ENCODE data around the gene CRACR2A.

Gene CRACR2A

DNA sequence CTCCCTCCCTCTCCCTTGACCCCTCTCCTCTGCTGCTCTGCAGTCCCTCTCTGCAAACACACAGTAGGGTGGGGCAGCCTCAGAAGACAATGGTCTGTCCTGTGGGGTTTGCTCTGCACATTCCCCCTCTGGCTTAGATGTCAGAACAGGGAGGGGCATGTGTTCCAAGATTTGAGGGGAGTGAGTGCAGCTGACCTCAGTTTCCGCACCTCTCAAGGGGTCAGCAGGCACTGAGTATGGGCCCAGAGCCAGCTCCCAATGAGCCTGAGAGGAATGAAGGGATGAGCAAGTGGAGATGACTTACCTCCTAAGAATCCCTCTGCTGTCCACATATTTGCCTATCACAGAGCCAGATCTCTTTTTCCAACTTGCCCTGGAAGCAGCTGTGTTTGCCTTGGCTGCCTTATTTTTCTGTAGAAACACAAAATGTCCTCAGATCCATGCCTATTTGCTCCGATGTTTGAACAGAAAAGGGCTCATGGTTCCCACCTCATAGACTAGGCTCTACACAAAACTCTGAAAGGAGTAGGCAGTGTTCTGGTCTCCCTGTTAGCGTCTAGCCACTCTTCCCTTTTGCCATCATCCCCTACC is 111.4 kb downstream of the CRACR2A start:
- no peak for DNase-seq

DNA sequence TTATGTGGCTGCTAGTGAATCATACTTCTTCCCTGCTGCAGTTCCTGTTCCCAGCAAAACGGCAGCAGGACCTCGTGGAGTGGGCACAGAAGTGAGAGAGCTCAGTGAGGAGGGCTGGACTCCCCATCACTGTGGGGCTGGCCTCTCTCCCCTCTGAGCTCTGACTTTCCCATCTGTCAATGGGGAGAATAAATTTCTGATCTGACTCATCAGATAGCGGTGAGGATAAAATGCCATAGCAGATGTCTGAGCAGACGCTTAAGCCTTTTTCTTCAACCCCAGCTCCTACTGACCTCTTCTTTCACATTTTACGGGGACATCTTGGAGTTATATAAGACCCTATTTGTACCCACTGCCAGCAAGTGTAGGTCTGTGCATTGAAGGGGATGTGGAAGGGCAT is 116.6 kb downstream of the CRACR2A start:
- no peak for DNase-seq

DNA sequence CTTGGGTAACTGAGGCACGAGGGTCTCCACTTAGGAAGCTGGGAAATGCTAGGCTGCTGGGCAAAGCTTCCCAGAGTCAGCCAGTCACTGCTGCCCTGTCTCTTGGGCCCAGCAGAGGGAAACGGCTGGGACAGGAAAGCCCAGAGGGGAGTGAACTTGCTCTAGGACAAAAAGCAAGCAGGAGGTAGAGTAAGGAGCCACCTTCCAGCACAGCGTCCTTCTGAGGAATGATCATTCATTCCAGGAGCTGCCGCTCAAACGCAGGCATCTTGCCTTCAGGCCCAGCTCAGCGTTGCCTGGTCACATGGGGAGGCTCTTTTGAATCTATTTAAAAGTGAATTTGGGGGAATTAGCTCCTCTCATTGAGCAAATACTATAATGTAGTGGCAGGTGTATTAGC is 118.6 kb downstream of the CRACR2A start:
- no peak for DNase-seq

DNA sequence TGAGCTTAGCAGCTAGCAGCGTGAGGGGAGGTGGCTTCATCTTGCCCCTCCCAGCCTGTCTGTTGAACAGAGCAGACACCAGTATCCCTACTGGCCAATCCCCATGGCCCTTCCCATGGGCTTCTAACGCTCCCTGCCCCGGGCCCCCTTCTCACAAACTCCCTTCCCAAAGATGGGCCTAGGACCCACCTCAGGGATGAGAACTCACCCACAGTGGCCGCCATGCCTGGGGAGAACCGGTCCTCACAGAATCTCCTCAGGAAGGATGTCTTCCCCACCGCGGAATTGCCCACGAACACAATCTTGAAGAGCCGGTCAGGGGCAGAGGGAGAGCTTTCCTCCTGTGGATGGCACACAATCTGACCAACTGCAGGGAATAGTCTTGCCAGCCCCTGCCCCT is 119.5 kb downstream of the CRACR2A start:
- no peak for DNase-seq

DNA sequence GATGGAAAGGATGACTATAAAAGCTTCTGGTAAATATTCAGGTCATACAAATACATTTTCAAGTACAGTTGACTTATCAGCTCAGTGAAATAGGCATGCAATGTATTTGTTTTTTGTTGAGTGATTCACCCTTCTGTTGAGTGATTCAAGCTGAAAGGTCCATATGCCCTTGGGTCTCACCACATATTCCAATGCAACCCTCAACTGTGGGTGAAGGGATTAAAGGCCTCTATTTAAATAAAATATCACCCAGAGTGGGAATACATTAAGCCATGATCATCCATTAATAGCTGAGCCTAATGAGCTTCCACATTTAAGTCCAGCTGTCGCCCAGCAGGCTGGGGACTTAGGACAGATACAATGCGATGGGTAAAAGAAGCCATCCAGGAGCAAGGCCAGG is 120.2 kb downstream of the CRACR2A start:
- DNase-seq, result no peak

- no peak for DNase-seq
Measured at GRCh38 chr12:3632256-3632655, 120.7 kb downstream of the CRACR2A start.

GRCh38 chr12:3631759-3632158 is 121.2 kb downstream of the CRACR2A start:
- no peak for DNase-seq

DNA sequence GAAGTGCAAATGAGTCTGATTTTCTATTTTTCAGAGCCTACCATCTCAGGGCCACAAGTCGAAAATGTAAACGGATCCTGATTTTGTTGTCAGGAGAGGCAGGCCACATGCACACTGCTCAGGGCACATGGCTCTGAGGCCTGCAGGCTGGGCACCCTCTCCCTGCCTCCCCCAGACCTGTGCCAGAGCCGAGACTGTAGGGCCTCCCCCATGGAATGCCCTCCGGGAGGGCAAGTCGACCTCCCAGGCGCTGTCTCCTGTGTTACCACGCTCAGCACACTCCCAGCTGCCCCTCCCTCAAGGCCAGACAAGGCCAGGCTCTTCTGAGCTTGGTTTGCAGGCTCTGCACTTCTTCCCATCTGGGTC is 121.7 kb downstream of the CRACR2A start:
- no peak for DNase-seq

- DNase-seq, result no peak
Measured at GRCh38 chr12:3630621-3631271, 122.2 kb downstream of the CRACR2A start.

- no peak for DNase-seq
Measured at GRCh38 chr12:3630111-3630510, 122.8 kb downstream of the CRACR2A start.

DNA sequence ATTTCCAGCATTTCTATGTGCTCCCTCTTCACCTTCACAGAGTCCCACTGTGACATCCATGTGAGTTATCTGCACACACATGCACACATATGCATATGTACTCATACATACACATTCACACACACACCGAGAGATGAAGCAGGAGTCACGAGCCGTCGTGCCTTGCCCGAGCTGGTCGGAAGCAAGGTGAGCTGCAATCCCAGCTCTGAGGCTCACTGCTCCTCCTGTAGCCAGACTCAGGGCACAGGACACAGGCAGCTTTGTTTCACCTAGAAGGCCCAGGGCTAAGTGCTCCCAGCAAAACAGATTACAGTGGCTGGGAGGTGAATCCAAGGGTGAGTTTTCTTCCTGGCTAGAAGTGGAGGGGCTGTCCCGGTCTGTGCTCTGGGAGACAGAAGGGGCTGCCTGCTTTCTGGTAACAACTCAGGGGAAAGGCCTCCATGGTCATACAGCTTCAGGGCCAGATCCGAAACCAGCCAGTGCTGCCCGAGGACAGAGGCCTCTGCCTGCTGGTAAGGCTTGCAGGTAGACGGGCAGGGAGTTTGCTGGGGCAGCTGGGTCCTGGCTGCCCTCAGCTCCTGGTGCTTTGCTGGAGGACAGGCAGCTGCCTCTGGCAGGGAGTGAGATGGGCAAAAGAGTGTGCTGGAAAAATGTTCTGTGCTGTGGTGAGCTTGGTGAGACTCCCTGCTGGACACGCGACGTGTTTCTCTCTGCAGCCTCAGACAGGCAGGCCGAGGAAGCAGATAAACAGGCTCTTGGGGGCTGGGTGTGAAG is 123.7 kb downstream of the CRACR2A start:
- no peak for DNase-seq

DNA sequence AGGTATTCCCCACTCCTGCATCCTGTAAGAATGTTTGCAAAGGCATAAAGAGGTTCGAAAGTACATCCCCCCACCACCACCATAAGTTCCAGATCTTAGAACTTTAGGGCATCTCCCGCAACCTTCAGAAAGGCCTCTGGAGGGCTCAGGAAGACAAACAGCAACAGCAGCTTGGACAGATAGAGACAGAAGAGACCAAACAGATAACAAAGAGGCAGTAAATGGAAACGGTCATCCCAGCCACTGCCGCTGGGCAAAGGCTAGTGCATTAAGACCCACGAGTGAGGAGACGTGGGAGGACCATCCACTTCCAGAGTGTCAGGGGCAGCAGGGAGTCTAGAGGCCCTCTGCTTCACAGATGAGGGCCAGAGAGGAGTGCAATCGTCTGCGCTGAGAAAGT is 124.3 kb downstream of the CRACR2A start:
- DNase-seq, result no peak

DNA sequence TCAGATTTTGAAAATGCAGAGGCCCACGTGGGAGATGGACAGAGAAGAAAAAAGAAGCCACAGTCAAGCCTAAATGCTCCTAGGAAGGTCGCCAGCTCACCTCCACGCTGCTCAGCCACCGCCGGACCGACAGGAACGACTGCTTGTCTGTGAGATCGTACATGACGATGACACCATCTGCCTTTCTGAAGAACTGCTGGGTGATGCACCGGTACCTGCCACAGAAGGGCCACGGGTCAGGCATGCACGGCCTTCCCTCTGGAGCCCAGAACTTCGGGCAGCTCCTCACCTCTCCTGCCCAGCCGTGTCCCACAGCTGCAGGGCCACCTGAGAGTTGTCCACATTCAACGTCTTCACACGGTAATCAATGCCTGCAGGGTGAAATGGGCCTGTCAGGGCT is 125.6 kb downstream of the CRACR2A start:
- DNase-seq, result no peak

DNA sequence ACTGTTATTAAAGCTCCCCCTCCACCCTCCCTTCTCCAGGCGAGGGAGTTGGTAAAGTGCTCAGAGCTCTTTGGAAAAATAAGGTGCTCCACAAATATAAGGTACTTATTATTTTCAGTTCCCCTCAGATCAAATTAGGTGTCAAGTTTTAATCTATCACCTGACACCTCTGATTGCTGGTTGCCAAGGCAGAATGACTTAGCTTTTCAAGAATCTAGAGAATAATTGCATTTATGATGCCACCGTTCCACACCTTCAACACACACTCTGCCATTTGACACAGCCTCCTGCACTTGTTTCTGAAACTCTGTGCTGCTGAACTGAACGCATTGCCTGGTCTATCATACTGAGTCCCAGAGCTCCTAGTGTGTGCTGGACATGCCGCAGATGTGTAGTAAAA is 128.6 kb downstream of the CRACR2A start:
- no peak for DNase-seq

DNA sequence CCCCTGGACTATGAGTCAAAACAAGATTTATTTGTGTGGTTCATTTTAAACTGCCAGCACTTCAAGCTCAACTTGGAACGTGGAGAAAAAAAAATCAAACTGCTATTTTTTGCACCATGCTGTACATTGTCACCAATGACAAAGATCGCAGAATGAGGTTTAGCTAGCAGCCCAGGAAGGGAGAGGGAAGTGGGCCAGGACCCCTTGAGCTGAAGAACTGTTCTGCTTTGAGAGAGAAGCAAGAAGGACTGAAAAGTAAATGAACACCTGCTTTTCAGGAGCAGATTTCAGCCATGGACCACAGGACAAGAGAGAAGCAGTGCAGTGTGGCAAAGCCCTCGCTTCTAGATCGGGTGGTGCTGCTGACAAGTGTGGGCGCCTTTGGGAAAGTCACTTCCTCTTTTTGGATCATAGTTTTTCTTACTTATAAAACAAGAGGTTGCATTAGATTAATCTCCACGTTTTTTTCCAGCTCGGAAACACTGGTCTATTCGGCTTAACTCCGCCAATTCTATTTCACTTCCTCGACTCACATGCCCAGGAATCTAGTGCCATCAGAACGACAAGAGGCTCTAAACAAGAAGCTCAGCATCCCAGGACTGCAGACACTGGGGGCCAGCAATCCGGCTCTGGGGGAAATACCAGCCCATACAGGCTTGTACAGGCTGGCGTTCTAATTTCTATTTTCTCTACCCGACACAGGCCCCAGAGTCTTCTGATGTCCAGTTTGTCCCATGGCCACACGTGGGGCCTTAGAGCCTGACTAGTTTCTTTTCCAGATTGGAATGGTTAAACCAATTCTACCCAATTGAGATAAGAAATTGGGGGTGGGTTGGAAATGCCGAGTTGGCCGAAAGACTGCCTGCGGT is 129.9 kb downstream of the CRACR2A start:
- no peak for DNase-seq

DNA sequence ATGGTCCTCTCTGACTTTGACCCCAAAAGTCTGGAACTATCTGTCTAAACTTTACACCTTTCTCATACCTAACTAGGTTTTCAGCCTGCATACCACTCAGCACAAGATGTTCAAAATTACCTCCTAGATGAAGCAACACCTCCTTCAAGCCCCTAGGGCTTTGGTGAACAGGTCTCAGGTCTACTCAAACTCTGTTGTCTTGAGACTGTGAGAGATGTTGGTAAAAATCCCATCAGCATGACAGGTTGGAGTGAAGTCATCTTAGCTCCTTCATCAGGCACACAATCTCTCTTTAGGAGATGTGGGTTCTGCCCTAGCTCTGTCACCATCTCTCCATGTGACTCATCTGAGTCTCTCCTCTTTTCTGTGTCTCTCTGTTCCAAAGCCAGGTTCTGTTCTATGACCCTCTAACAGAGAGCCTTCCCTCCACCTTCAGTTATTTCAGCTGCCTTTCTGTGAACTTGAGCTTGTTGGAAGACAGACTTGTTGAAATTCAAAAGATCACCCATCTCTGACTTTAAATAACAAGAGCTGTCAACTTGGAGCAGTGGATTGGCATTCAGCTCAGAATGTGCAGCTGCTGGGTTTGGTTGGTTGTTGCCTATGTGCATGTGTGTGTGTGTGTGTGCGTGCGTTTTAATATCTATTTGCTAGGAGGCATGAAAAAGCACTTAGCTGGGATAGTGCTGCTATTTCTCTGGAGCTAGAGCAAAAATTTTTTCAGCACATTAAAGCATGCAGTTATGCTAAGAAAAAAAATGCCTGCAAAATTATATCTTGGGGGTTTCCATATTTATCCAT is 130.7 kb downstream of the CRACR2A start:
- no peak for DNase-seq

DNA sequence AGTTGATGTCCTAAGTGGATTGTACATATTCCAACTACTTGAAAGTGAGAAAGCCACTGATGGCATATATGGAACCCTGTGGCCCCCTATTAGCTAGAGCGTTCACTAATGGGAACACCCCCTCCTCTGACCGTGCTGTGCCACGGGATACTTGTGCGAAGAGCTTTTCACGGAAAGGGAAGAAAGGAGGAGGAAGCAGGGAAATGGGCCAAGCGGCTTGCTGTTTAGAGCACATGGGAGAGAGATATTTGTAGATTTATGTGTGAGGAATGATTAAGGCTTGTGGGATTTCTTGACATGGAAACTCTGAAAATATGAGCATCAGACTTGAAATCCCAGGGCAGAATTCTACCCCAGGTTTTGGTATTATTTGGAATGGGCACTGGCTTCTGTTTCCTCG is 132.1 kb downstream of the CRACR2A start:
- no peak for DNase-seq

DNA sequence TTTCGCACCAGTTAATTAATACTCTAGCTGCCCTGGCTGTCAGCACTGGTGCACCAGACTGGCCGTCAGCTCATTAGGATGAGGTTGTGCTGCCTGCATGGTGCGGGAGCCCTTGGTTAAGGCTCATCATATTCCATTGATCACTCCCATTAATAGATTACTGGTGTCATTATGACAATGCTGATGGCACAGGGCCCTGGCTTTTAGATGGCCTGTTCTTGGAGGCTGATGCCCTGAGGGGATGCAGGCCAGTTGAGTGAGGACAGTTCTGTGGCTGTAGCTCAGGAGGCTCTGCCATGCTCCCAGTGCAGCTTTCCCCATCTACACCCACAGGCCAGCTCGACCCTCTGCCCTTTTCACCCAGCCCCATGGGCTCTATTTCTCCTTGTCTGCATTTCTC is 135.3 kb downstream of the CRACR2A start:
- no peak for DNase-seq

GRCh38 chr12:3615862-3616261 is 137.0 kb downstream of the CRACR2A start:
- DNase-seq, result no peak

DNA sequence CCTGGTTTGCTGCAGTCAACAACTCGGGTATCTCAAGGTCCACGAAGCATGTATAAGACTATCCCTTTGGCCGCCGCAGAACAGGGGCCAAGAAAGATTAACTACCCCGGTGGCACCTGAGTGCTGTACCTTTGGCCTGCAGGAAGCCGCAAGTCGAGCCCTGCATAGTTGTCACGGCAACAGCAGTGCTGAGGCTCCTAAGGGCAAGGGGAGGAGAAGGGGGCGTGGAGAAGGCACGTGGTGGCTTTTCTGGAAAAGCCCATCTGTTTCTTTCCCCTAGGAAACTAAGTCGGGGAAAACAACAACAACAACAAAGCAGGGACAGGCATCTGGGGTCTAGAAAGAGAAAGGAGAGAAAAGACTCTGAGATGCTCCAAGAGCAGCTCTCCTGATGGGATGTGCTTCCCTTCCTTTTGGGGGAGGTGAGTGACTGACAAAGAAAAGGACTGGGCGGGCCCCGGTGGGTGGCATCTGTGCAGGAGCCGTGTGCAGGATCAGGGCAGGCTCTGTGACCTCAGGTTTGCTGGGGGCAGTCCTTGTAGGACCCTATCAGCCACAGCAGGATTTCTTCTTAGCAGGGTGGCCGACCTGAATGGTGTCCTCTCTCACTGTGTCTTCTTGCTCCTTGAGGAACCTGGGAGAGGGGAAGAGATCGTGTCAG is 138.0 kb downstream of the CRACR2A start:
- DNase-seq, result no peak

DNA sequence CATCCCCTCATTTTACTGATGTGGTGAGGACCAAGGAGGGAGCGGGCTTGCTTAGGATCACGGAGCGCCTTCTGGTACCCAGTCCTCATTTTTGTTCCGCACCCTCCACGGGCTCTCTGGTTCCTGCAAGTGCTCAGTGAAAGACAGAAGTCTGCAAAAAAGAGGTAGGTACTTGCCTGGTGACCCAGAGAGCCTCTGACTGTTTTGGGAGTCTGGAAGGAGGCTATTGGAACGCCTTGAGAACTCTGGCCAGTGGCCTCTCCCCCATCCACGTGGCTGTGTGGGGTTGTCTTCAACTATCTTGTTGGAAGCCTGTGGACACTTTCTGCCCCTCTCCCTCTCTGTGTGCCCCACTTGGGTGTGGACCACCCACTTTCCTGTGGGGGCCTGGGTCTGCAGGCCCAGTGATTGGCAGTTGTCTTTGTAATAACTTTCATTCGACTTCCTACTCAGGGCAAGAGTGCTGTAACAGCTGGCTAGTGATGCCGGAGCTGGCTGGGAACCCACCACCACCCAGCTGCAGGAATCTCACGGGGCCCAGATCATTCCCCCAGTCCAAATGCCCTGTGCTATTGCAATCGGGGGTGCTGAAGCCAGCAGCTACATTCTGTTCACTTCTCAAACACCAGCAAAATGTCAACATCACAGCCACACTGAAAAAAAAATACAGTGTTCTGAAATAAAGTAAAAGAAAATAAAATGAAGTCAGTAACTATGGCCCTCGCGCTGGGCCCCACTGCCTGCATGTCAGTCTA is 139.1 kb downstream of the CRACR2A start:
- no peak for DNase-seq
